ENCODE data around the gene CNDP2. TPM values are rescaled to one million over a fixed set of nuclear protein-coding genes. Genes with fewer than 3 reads are reported as not detected.
"Not testable (repeated sequence)": the region's sequence is repeated elsewhere in the genome, so short reads cannot be mapped to it uniquely, and the experiment has no call there.

The CNDP2 gene
- total and polyA plus RNA-seq, 2 of the 13 experiments (the other 11 are each of a cell fraction or from before 2014, with no cell fraction given): 64.7 to 80.8 TPM

DNA sequence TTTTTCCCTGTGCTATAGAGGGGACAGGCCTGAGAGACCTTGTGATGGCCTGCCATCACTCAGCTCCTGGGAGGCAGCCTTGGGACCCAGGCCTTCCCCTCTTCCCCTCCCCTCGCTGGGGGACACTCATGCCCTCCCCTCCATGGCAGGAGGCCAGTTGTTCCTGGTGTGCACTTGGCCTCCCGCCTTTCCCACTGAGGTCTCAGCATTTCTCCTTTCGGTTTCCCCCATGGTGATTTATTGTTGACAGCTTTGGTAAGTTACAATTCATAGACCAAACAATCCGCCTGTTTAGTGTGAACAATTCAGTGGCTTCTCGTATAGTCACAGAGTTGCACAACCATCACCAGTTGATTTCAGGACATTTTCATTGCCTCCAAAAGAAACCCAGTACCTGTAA, 27.9 kb downstream of the CNDP2 start:
- peaks cover 7% of the 10 kb centered on the region; the same call in 1 of the 2 replicates for H3K4me1 ChIP-seq (ENCODE audit: insufficient read depth, low read length)
- no peak overlapping the region for H2AFZ ChIP-seq (ENCODE audit: low read length)
- H3K9ac ChIP-seq (ENCODE audit: insufficient read depth, low read depth, low read length): no peak overlapping the region
- no peaks in the 10 kb centered on the region for H3K79me2 ChIP-seq (ENCODE audit: insufficient read depth, low read length)
- BruUV-seq (replicated peaks): no TSS peak
- ATAC-seq (no peak), DNase-seq (ENCODE audit: low spot score) (no peak), FAIRE-seq (no peak)
- H3K4me2 ChIP-seq (ENCODE audit: low read depth, low read length): no peak overlapping the region
- in situ Hi-C loops (cut with HindIII; ENCODE audit: extremely low pct_ligation_motif_present, low pct_unique_long_range_greater_than_20kb) (no loop called here), intact Hi-C loops (cut with micrococcal nuclease; ENCODE audit: unreplicated experiment) (no loop called here)
- H3K27ac ChIP-seq (ENCODE audit: extremely low read length, insufficient read depth, low read length): no peak overlapping the region
- no peaks in the 10 kb centered on the region for H4K20me1 ChIP-seq (ENCODE audit: insufficient read depth, low read length)
- no peak overlapping the region for H3K4me3 ChIP-seq (replicated peaks in 1 of 3; ENCODE audit: insufficient read depth in 1 of 3, low read depth in 2 of 3, low read length in 3 of 3)
- H3K9me3 ChIP-seq (ENCODE audit: low read length): no peaks in the 10 kb centered on the region
- TF ChIP-seq NFYC (CRISPR knock-in tag; IDR thresholded peaks at IDR 0.05) (no peak), ZNF883 (CRISPR knock-in tag; IDR thresholded peaks at IDR 0.05; ENCODE audit: not compliant biosample characterization) (no peak), ZFX (CRISPR knock-in tag; IDR thresholded peaks at IDR 0.05; ENCODE audit: low read depth) (no peak), ZMAT3 (CRISPR knock-in tag; conservative IDR thresholded peaks at IDR 0.05) (no peak), SOX13 (IDR thresholded peaks at IDR 0.05) (no peak), SOX13 (CRISPR knock-in tag; conservative IDR thresholded peaks at IDR 0.05 in 1 of 2, IDR thresholded peaks at IDR 0.05 in 1 of 2) (no peak), ZFP62 (CRISPR knock-in tag; IDR thresholded peaks at IDR 0.05) (no peak), FOXP1 (IDR thresholded peaks at IDR 0.05) (no peak), FOXP1 (CRISPR knock-in tag; IDR thresholded peaks at IDR 0.05) (no peak)
- TF ChIP-seq, protein P1, sequence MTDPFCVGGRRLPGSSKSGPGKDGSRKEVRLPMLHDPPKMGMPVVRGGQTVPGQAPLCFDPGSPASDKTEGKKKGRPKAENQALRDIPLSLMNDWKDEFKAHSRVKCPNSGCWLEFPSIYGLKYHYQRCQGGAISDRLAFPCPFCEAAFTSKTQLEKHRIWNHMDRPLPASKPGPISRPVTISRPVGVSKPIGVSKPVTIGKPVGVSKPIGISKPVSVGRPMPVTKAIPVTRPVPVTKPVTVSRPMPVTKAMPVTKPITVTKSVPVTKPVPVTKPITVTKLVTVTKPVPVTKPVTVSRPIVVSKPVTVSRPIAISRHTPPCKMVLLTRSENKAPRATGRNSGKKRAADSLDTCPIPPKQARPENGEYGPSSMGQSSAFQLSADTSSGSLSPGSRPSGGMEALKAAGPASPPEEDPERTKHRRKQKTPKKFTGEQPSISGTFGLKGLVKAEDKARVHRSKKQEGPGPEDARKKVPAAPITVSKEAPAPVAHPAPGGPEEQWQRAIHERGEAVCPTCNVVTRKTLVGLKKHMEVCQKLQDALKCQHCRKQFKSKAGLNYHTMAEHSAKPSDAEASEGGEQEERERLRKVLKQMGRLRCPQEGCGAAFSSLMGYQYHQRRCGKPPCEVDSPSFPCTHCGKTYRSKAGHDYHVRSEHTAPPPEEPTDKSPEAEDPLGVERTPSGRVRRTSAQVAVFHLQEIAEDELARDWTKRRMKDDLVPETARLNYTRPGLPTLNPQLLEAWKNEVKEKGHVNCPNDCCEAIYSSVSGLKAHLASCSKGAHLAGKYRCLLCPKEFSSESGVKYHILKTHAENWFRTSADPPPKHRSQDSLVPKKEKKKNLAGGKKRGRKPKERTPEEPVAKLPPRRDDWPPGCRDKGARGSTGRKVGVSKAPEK (CRISPR knock-in tag; IDR thresholded peaks at IDR 0.05; ENCODE audit: borderline replicate concordance): no peak
- ChIA-PET POLR2A (interaction anchor here (5.0 kb wide), 1 partner anchor 18 kb away, joined by 13 read pairs; no protein-coding TSS in a partner anchor), CTCF (ENCODE audit: low intra/inter-chr PET ratio, low total read pairs) (no interaction called here)
- WGBS (ENCODE audit: low lambda C conversion rate): 87% methylated on average over 5 of the region's 5 CpGs
- no peaks in the 10 kb centered on the region for H3K27me3 ChIP-seq (ENCODE audit: control insufficient read depth in 1 of 2, insufficient read depth in 2 of 2, low read length in 2 of 2)
- peaks cover 6 to 23% of the 10 kb centered on the region in 2 experiments; a peak in 4 of 5 replicates for H3K36me3 ChIP-seq (replicated peaks in 1 of 2; ENCODE audit: control insufficient read depth in 1 of 2, insufficient read depth in 2 of 2, low read length in 2 of 2)

DNA sequence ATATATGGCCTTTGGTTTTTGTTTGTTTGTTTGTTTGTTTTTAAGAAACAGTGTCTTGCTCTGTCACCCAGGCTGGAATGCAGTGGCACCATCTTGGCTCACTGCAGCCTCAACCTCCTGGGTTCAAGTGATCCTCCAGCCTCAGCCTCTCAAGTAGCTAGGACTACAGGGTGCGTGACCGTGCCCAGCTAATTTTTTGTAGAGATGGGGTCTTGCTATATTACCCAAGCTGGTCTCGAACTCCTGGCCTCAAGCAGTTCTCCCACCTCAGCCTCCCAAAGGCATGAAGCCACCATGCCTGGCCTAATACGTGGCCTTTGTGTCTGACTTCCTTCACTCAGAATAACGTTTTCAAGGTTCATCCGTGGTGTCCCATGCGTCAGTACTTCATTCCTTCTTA, 28.8 kb downstream of the CNDP2 start:
- BruUV-seq (replicated peaks); H3K4me1 ChIP-seq (ENCODE audit: insufficient read depth, low read length); H3K4me3 ChIP-seq (replicated peaks in 1 of 3; ENCODE audit: insufficient read depth in 1 of 3, low read depth in 2 of 3, low read length in 3 of 3); H3K27ac ChIP-seq (ENCODE audit: extremely low read length, insufficient read depth, low read length); H3K9me3 ChIP-seq (ENCODE audit: low read length); DNase-seq (ENCODE audit: low spot score); H3K9ac ChIP-seq (ENCODE audit: insufficient read depth, low read depth, low read length); ATAC-seq; H2AFZ ChIP-seq (ENCODE audit: low read length); H4K20me1 ChIP-seq (ENCODE audit: insufficient read depth, low read length); H3K4me2 ChIP-seq (ENCODE audit: low read depth, low read length); CTCF ChIA-PET (ENCODE audit: low intra/inter-chr PET ratio, low total read pairs); H3K27me3 ChIP-seq (ENCODE audit: control insufficient read depth in 1 of 2, insufficient read depth in 2 of 2, low read length in 2 of 2); H3K79me2 ChIP-seq (ENCODE audit: insufficient read depth, low read length); intact Hi-C loops (cut with micrococcal nuclease; ENCODE audit: unreplicated experiment); in situ Hi-C loops (cut with HindIII; ENCODE audit: extremely low pct_ligation_motif_present, low pct_unique_long_range_greater_than_20kb); FAIRE-seq: not testable (repeated sequence)
- H3K36me3 ChIP-seq (replicated peaks in 1 of 2; ENCODE audit: control insufficient read depth in 1 of 2, insufficient read depth in 2 of 2, low read length in 2 of 2): peaks cover 2 to 15% of the 10 kb centered on the region in 2 experiments; a peak in 3 of 5 replicates
- POLR2A ChIA-PET: interaction anchor here (5.0 kb wide), 1 partner anchor 17 kb away, joined by 13 read pairs; no protein-coding TSS in a partner anchor
- 89% methylated on average over 5 of the region's 7 CpGs for WGBS (ENCODE audit: low lambda C conversion rate)

Measured in HepG2 (cell line).